Activated CD4-positive, alpha-beta memory T cell treated with anti-CD3 and anti-CD28 coated beads, Interleukin-2, amount 10 ng/mL, durations not matched to agents 7 days and 5 days (primary cell): ENCODE results near the gene FAM120C. TPM values are rescaled to one million over a fixed set of nuclear protein-coding genes. Genes with fewer than 3 reads are reported as not detected.

Source experiments
- CTCF ChIA-PET: fragments of 350-600 bp; sonication (Branson Sonifier 250); formaldehyde crosslinking; loops from one replicate; lab custom pipeline; 2021; ENCODE audit warnings: antibody characterized with exemption, inconsistent platforms; lab: Charles Lee
- POLR2A ChIA-PET: fragments of 350-600 bp; sonication (Branson Sonifier 250); formaldehyde crosslinking; loops from one replicate; lab custom pipeline; 2021; ENCODE audit warnings: antibody characterized with exemption; lab: Charles Lee
- DNase-seq: peaks from one replicate; pipeline ENCODE4 v3.0.0-alpha.2; 2020
- H3K27ac Mint-ChIP-seq: one replicate; pipeline ENCODE4 v1.8.0; 2021; ENCODE audit warnings: mild to moderate bottlenecking, mixed read lengths
- H3K27me3 Mint-ChIP-seq: one replicate; pipeline ENCODE4 v1.8.0; 2021; ENCODE audit warnings: mixed read lengths
- H3K36me3 Mint-ChIP-seq: one replicate; pipeline ENCODE4 v1.8.0; 2021; ENCODE audit warnings: low read depth, mixed read lengths
- H3K4me1 Mint-ChIP-seq: one replicate; pipeline ENCODE4 v1.8.0; 2021; ENCODE audit warnings: mixed read lengths
- H3K4me3 Mint-ChIP-seq: one replicate; pipeline ENCODE4 v1.8.0; 2021; ENCODE audit warnings: mild to moderate bottlenecking, mixed read lengths
- H3K9me3 Mint-ChIP-seq: one replicate; pipeline ENCODE4 v1.8.0; 2021; ENCODE audit warnings: mixed read lengths
- total RNA-seq, 2 experiments: library from RNA; stranded (reverse); gene quantifications; one replicate each; pipeline ENCODE4 v1.2.3, GENCODE V29; 2021

FAM120C gene
- total RNA-seq, 2 experiments from 2014 or later = 8.0 to 8.5 TPM

- H3K27ac Mint-ChIP-seq = no peak overlapping the region
- H3K27me3 Mint-ChIP-seq = no peaks in the 10 kb centered on the region
- no peaks in the 10 kb centered on the region for H3K36me3 Mint-ChIP-seq
- H3K9me3 Mint-ChIP-seq = no peaks in the 10 kb centered on the region
- no peak overlapping the region for H3K4me3 Mint-ChIP-seq
- POLR2A ChIA-PET = no interaction called here
- CTCF ChIA-PET = interaction anchor here (0.6 kb wide), 1 partner anchor 357 kb away, joined by 4 read pairs; no protein-coding TSS in a partner anchor
- no peak for DNase-seq
- no peaks in the 10 kb centered on the region for H3K4me1 Mint-ChIP-seq
Measured at GRCh38 chrX:54090880-54091279, 92.2 kb downstream of the FAM120C start.

- H3K36me3 Mint-ChIP-seq = no peaks in the 10 kb centered on the region
- CTCF ChIA-PET = no interaction called here
Measured at GRCh38 chrX:54089191-54089590, 93.9 kb downstream of the FAM120C start.

DNA sequence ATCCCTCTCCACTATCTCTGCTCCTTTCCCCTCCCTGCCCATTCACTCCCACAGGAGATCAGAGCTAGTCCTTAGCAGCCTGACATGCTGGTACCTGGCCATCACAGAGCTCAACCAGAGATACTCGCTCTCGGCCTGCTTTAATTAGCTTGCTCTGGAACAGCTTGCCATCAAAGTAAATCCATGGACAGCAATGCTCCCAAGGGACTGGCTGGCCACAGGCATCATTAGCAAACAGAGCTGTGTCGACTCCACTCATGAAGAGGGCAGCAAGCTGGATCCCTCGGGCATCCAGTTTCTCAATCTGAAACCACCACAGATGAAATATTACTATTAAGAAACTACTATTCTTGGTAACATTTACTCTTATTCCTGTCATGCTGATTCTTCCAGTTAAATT, 95.4 kb downstream of the FAM120C start:
- no peak for DNase-seq
- Mint-ChIP-seq H3K9me3 (no peaks in the 10 kb centered on the region), H3K27me3 (no peaks in the 10 kb centered on the region), H3K27ac (no peak overlapping the region), H3K4me1 (no peaks in the 10 kb centered on the region), H3K4me3 (no peak overlapping the region), H3K36me3 (no peaks in the 10 kb centered on the region)
- POLR2A ChIA-PET = no interaction called here
- CTCF ChIA-PET = no interaction called here

More at GRCh38 chrX:54089191-54089590, 93.9 kb downstream of the FAM120C start:
- H3K27me3 Mint-ChIP-seq = no peaks in the 10 kb centered on the region
- no peaks in the 10 kb centered on the region for H3K4me1 Mint-ChIP-seq
- no peak for DNase-seq
- POLR2A ChIA-PET = no interaction called here
- no peak overlapping the region for H3K4me3 Mint-ChIP-seq
- no peak overlapping the region for H3K27ac Mint-ChIP-seq
- no peaks in the 10 kb centered on the region for H3K9me3 Mint-ChIP-seq

- Mint-ChIP-seq H3K36me3 (no peaks in the 10 kb centered on the region), H3K27ac (no peak overlapping the region)
Measured at GRCh38 chrX:54085666-54086065, 97.4 kb downstream of the FAM120C start.

GRCh38 chrX:54076903-54077302, 106.2 kb downstream of the FAM120C start:
- Mint-ChIP-seq H3K4me1 (no peaks in the 10 kb centered on the region), H3K27ac (no peak overlapping the region), H3K9me3 (no peaks in the 10 kb centered on the region), H3K36me3 (no peaks in the 10 kb centered on the region), H3K4me3 (no peak overlapping the region), H3K27me3 (no peaks in the 10 kb centered on the region)
- POLR2A ChIA-PET = no interaction called here
- CTCF ChIA-PET = no interaction called here
- DNase-seq = no peak

More at GRCh38 chrX:54085666-54086065, 97.4 kb downstream of the FAM120C start:
- DNase-seq = no peak
- ChIA-PET POLR2A (no interaction called here), CTCF (no interaction called here)
- H3K27me3 Mint-ChIP-seq = no peaks in the 10 kb centered on the region
- no peaks in the 10 kb centered on the region for H3K9me3 Mint-ChIP-seq
- H3K4me3 Mint-ChIP-seq = no peak overlapping the region
- H3K4me1 Mint-ChIP-seq = no peaks in the 10 kb centered on the region

- ChIA-PET CTCF (no interaction called here), POLR2A (no interaction called here)
- Mint-ChIP-seq H3K9me3 (no peaks in the 10 kb centered on the region), H3K36me3 (no peaks in the 10 kb centered on the region), H3K4me1 (no peaks in the 10 kb centered on the region), H3K4me3 (no peak overlapping the region), H3K27me3 (no peaks in the 10 kb centered on the region), H3K27ac (no peak overlapping the region)
- no peak for DNase-seq
Measured at GRCh38 chrX:54074826-54075225, 108.2 kb downstream of the FAM120C start.

GRCh38 chrX:54067766-54068165, 115.3 kb downstream of the FAM120C start:
- no peak for DNase-seq
- Mint-ChIP-seq H3K4me3 (no peak overlapping the region), H3K36me3 (no peaks in the 10 kb centered on the region), H3K9me3 (no peaks in the 10 kb centered on the region), H3K27me3 (no peaks in the 10 kb centered on the region), H3K4me1 (no peaks in the 10 kb centered on the region), H3K27ac (no peak overlapping the region)
- CTCF ChIA-PET = no interaction called here
- POLR2A ChIA-PET = no interaction called here

GRCh38 chrX:54066841-54067240, 116.2 kb downstream of the FAM120C start:
- ChIA-PET POLR2A (no interaction called here), CTCF (no interaction called here)
- H3K4me3 Mint-ChIP-seq = no peak overlapping the region
- H3K27me3 Mint-ChIP-seq = no peaks in the 10 kb centered on the region
- H3K36me3 Mint-ChIP-seq = no peaks in the 10 kb centered on the region
- H3K9me3 Mint-ChIP-seq = no peaks in the 10 kb centered on the region
- H3K4me1 Mint-ChIP-seq = no peaks in the 10 kb centered on the region
- H3K27ac Mint-ChIP-seq = no peak overlapping the region
- DNase-seq = no peak

GRCh38 chrX:54064564-54064963, 118.5 kb downstream of the FAM120C start:
- H3K27me3 Mint-ChIP-seq = no peaks in the 10 kb centered on the region
- H3K9me3 Mint-ChIP-seq = no peaks in the 10 kb centered on the region
- H3K4me3 Mint-ChIP-seq = no peak overlapping the region
- POLR2A ChIA-PET = no interaction called here
- DNase-seq = no peak
- no peak overlapping the region for H3K27ac Mint-ChIP-seq
- no peaks in the 10 kb centered on the region for H3K4me1 Mint-ChIP-seq
- CTCF ChIA-PET = no interaction called here
- no peaks in the 10 kb centered on the region for H3K36me3 Mint-ChIP-seq

DNA sequence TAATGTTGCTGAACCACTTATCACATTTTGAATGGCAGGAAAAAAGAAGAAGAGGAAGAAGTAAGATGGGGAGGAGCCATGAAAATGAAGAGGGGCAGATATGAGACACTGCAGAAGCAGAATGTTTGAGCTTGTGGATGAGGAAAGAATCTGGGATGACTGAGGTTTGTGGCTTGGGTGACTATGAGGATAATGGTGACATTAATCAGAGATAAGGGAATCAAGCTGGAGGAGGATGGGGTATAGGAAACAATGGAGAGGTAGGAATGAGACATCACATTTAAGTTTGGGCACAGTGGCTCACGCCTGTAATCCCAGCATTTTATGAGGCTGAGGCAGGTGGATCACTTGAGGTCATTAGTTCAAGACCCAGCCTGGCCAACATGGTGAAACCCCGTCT, 119.7 kb downstream of the FAM120C start:
- no peak overlapping the region for H3K4me3 Mint-ChIP-seq
- H3K36me3 Mint-ChIP-seq = no peaks in the 10 kb centered on the region
- CTCF ChIA-PET = no interaction called here
- H3K9me3 Mint-ChIP-seq = no peaks in the 10 kb centered on the region
- H3K27me3 Mint-ChIP-seq = no peaks in the 10 kb centered on the region
- POLR2A ChIA-PET = no interaction called here
- no peak for DNase-seq
- H3K27ac Mint-ChIP-seq = no peak overlapping the region
- H3K4me1 Mint-ChIP-seq = no peaks in the 10 kb centered on the region

DNA sequence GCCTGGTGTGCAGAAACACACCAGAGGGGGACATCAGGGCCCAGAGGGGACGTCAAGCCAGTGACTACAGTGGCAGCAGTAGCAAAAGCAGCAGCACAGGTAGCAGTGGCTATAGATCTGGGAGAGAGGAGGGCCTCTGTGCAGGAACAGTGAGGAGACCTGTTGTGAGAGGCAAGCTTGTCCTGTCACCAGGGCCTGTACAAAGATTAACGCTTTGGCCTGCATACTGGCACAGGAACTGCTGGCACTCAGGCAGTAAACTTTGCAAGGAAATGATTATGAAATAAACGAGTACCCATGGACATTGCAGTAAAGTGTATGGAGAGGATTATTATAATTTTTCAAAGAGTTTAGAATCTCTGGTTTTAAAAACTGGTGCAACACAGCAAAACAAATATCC, 133.3 kb downstream of the FAM120C start:
- no peaks in the 10 kb centered on the region for H3K9me3 Mint-ChIP-seq
- POLR2A ChIA-PET = no interaction called here
- H3K27ac Mint-ChIP-seq = no peak overlapping the region
- no peaks in the 10 kb centered on the region for H3K27me3 Mint-ChIP-seq
- DNase-seq = no peak
- no peaks in the 10 kb centered on the region for H3K36me3 Mint-ChIP-seq
- no peak overlapping the region for H3K4me3 Mint-ChIP-seq
- peaks cover 17% of the 10 kb centered on the region for H3K4me1 Mint-ChIP-seq
- CTCF ChIA-PET = no interaction called here

GRCh38 chrX:54048412-54048811, 134.6 kb downstream of the FAM120C start:
- ChIA-PET POLR2A (no interaction called here), CTCF (no interaction called here)
- no peak overlapping the region for H3K4me3 Mint-ChIP-seq
- no peak overlapping the region for H3K27ac Mint-ChIP-seq
- no peak for DNase-seq
- H3K4me1 Mint-ChIP-seq = peaks cover 18% of the 10 kb centered on the region
- no peaks in the 10 kb centered on the region for H3K27me3 Mint-ChIP-seq
- H3K9me3 Mint-ChIP-seq = no peaks in the 10 kb centered on the region
- peaks cover 3% of the 10 kb centered on the region for H3K36me3 Mint-ChIP-seq

GRCh38 chrX:54045563-54046228, 137.4 kb downstream of the FAM120C start:
- H3K4me1 Mint-ChIP-seq = peaks cover 31% of the 10 kb centered on the region
- ChIA-PET CTCF (no interaction called here), POLR2A (interaction anchor here (0.9 to 3.7 kb wide), 5 partner anchors 135 to 1443 kb away, joined by 4 to 34 read pairs (median 5); partner anchors contain the start of genes FAM120C and HUWE1)
- H3K27me3 Mint-ChIP-seq = no peaks in the 10 kb centered on the region
- DNase-seq = no peak
- H3K36me3 Mint-ChIP-seq = peaks cover 15% of the 10 kb centered on the region
- peak overlapping the region; percentile 96 for H3K27ac Mint-ChIP-seq
- peak overlapping the region; percentile 96 for H3K4me3 Mint-ChIP-seq
- no peaks in the 10 kb centered on the region for H3K9me3 Mint-ChIP-seq

GRCh38 chrX:54044877-54045338, 138.1 kb downstream of the FAM120C start:
- peak overlapping the region; percentile 96 for H3K27ac Mint-ChIP-seq
- ChIA-PET POLR2A (interaction anchor here (0.9 to 3.7 kb wide), 14 partner anchors 14 to 1444 kb away, joined by 3 to 34 read pairs (median 5); partner anchors contain the start of genes APEX2, FAM120C, GNL3L and HUWE1), CTCF (interaction anchor here (1.5 to 1.9 kb wide), 3 partner anchors 91 to 361 kb away, joined by 3 to 4 read pairs (median 4); partner anchors contain the start of gene HUWE1)
- H3K27me3 Mint-ChIP-seq = no peaks in the 10 kb centered on the region
- peak overlapping the region; percentile 96 for H3K4me3 Mint-ChIP-seq
- H3K36me3 Mint-ChIP-seq = peaks cover 19% of the 10 kb centered on the region
- H3K4me1 Mint-ChIP-seq = peaks cover 35% of the 10 kb centered on the region
- H3K9me3 Mint-ChIP-seq = no peaks in the 10 kb centered on the region
- no peak for DNase-seq
